ENCODE data around the gene PMEPA1.

DNA sequence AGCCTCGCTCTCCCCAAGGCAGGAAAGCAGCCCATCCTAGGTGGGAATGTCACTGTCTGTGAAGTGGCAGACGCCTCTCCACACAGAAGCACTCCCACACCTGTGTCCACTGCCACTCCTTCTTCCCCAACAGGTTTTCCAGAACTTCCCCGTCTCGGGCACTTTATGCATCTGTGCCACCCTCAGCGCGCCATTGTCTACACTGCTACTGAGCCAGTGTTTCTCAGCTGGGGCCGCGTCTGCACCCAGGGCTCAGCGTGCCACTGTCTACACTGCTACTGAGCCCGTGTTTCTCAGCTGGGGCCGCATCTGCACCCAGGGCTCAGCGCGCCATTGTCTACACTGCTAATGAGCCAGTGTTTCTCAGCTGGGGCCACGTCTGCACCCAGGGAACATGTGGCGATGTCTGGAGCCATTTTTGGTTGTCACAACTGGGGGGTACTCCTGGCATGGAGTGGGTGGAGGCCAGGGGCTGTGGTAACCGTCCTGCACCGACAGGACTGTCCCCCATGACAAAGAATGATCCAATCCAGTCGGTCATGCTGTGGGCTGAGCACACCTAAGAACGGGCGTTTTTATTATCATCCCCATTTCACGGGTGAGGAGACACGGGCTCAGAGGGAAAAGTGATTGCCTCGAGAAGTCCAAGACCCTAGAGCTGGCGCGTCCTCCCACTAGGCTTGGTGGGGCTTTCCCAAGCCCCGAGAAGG, 47.9 kb downstream of the PMEPA1 start:
- TF ChIP-seq ZNF274 (IDR thresholded peaks at IDR 0.05; ENCODE audit: low read depth, low read length) (no peak), SUZ12 (IDR thresholded peaks at IDR 0.05; ENCODE audit: extremely low read depth, insufficient read depth, insufficient read length) (no peak)

Data from NT2/D1 (cell line).